Body of pancreas (tissue), 4 donors: ENCODE results near the gene FAM3D. TPM values are rescaled to one million over a fixed set of nuclear protein-coding genes. Genes with fewer than 3 reads are reported as not detected.

Experiments used
- ATAC-seq: fragments of 150-250 bp; one replicate; pipeline ENCODE4 v1.9.1; 2016
- DNase-seq, 4 donors: peaks; one replicate each; pipeline ENCODE4 v3.0.0-alpha.2; 2019
- H3K27ac ChIP-seq, 4 donors: fragments of 200-600 bp; sonication (generic); 1 replicate in 3 of 4; 2 replicates in 1 of 4; pipeline versions ENCODE4 v1.5.1 to v1.6.1; 2016 to 2019; ENCODE audit warnings: mild to moderate bottlenecking in 1 of 4, mixed read lengths in 1 of 4, moderate library complexity in 1 of 4
- H3K27me3 ChIP-seq, 2 donors: fragments of 200-600 bp; sonication (generic); one replicate each; pipeline ENCODE4 v1.6.0; 2016; ENCODE audit warnings: mild to moderate bottlenecking in 1 of 2
- H3K36me3 ChIP-seq, 2 donors: fragments of 200-600 bp; sonication (generic); replicated peaks in 1 of 2; 2 replicates each; pipeline ENCODE4 v1.5.1; 2016; ENCODE audit warnings: low read depth in 2 of 2; ENCODE audit not compliant: insufficient read depth in 1 of 2
- H3K4me1 ChIP-seq: fragments of 200-600 bp; sonication (generic); one replicate; pipeline ENCODE4 v1.6.0; 2016
- H3K4me3 ChIP-seq, 2 donors: fragments of 200-600 bp; sonication (generic); 1 replicate in 1 of 2; 2 replicates in 1 of 2; pipeline ENCODE4 v1.5.1; 2016 to 2019
- H3K9me3 ChIP-seq, 3 donors: fragments of 200-600 bp; sonication (generic); 1 replicate in 2 of 3; 2 replicates in 1 of 3; pipeline ENCODE4 v1.5.1; 2016
- POLR2A ChIP-seq, 3 donors: fragments of 450-650 bp; IDR thresholded peaks; one replicate each; pipeline ENCODE4 v1.6.1; 2016; ENCODE audit warnings: antibody characterized with exemption in 3 of 3, mild to moderate bottlenecking in 2 of 3
- WGBS, 2 donors: methylation state at CpG; one replicate each; pipeline ENCODE4 v1.1.5; 2017; 5-methylcytosine and 5-hydroxymethylcytosine counted together
- intact Hi-C: fragments of 100-400 bp; cut with DNase I; formaldehyde crosslinking; loops from one replicate; pipeline ENCODE4 v1.15.1; 2023
- total RNA-seq, 2 donors: library from RNA; depleted of rRNA; stranded (reverse); fragments of >200 nt; gene quantifications; one replicate each; pipeline ENCODE4 v1.1.0, GENCODE V29; 2016
- TF ChIP-seq, protein P1 (sequence below), 7 experiments: fragments of 450-650 bp in 4 of 7; fragments of 200-600 bp in 3 of 7; sonication (generic) in 3 of 7; IDR thresholded peaks; one replicate each; pipeline ENCODE4 v1.5.1; 2016 to 2019; ENCODE audit warnings: antibody characterized with exemption in 7 of 7

FAM3D gene
- total RNA-seq, 2 donors from 2014 or later = 1.8 TPM; not detected in 1

DNA sequence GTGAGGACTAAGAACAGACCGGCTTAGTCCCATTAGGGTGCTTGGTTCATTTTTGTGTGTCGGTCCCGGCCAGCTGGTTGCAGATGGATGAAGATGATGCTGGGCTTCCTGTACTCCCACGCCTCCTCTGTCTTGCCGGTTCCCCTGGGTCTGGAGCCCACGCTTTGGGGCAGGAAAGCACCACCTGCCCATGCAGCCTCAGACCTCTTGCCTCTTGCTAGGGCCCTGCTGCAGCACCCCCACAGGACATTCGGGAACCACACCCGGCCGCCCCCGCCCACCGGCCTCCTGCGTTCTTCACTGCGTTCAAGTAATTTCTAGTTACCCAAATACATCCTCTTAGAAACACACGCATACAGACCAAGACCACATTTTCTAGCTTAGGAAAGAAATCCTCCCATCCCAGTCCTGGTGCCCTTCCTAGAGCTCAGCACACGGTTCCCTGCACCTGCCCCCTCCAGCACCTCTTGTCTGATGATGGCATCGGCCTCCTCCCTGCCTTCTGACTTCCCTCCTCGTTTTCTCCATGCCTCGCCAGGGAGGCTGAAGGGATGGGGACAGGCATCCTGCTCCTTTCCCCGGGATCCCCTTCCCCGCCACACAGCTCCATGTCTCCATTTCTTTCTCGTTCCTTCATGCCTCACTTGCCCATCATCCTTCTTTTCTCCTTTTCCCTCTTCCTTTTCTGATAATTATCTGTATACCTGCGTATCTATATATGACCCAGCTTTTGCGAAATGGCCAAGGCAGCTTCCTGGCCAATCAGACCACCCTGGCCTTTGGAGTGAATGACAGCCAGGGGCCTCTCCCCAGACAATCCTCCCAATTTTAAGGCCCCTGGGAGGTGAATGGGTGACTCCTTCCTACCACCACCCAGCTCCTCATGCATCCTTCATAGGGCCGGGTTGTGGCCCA lies 30.9 kb downstream of the FAM3D start:
- WGBS, 2 donors = 73 to 78% methylated on average over 24 of the region's 24 CpGs
- no peak for DNase-seq
- Histone ChIP-seq H3K9me3 (no peaks in the 10 kb centered on the region), H3K27me3 (no peaks in the 10 kb centered on the region), H3K36me3 (no peaks in the 10 kb centered on the region), H3K4me1 (peaks cover 3% of the 10 kb centered on the region), H3K27ac (no peak overlapping the region), H3K4me3 (no peak overlapping the region)
- intact Hi-C loops = no loop called here
- no peak for TF ChIP-seq POLR2A (IDR thresholded peaks at IDR 0.05)
- TF ChIP-seq, protein P1, sequence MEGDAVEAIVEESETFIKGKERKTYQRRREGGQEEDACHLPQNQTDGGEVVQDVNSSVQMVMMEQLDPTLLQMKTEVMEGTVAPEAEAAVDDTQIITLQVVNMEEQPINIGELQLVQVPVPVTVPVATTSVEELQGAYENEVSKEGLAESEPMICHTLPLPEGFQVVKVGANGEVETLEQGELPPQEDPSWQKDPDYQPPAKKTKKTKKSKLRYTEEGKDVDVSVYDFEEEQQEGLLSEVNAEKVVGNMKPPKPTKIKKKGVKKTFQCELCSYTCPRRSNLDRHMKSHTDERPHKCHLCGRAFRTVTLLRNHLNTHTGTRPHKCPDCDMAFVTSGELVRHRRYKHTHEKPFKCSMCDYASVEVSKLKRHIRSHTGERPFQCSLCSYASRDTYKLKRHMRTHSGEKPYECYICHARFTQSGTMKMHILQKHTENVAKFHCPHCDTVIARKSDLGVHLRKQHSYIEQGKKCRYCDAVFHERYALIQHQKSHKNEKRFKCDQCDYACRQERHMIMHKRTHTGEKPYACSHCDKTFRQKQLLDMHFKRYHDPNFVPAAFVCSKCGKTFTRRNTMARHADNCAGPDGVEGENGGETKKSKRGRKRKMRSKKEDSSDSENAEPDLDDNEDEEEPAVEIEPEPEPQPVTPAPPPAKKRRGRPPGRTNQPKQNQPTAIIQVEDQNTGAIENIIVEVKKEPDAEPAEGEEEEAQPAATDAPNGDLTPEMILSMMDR (IDR thresholded peaks at IDR 0.05) = no peak
- no peak for ATAC-seq

DNA sequence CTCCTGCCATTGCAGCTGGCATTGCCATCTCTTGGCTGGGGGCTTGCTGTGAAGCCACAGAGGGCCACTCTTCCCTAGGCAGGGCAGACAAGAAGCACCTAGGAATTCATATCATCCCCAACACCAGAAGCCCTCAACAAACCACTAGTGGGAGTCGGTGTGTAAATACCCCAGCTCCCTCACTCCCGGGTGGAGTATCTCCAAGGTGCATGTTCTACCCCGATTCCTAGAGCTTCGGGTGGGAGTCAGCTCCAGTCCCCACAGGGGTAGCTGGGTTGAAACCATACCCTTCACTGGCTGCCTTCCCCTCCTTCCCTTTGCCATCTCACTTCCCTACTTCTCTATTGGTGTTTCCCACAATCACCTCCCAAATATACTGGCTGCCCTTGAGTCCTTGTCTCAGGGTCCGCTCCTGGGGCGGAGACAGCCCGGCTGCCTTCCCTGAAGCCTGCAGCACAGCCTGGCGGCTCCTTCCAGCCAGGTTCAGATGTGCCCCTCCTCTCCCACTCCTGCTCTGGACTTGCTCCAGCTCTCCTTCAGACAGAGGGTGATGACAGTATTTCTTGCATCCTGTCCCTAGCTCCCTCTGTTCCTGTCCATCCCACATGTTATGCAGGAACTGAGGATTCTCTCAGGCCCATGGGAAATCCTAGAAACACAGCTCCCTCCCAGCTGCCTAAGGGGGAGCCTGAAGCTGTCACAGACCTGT lies 33.3 kb downstream of the FAM3D start:
- WGBS, 2 donors = 83 to 86% methylated on average over 8 of the region's 8 CpGs
- DNase-seq (no peak), ATAC-seq (no peak)
- no peak overlapping the region for H3K27ac ChIP-seq
- H3K4me3 ChIP-seq = no peak overlapping the region
- H3K36me3 ChIP-seq = no peaks in the 10 kb centered on the region
- no peaks in the 10 kb centered on the region for H3K27me3 ChIP-seq
- intact Hi-C loops = loop anchor here (5.0 kb wide), 1 partner anchor 61 kb away; no protein-coding TSS in a partner anchor
- TF ChIP-seq, protein P1 (IDR thresholded peaks at IDR 0.05) = no peak
- no peak for TF ChIP-seq POLR2A (IDR thresholded peaks at IDR 0.05)
- no peaks in the 10 kb centered on the region for H3K9me3 ChIP-seq
- peaks cover 16% of the 10 kb centered on the region for H3K4me1 ChIP-seq

DNA sequence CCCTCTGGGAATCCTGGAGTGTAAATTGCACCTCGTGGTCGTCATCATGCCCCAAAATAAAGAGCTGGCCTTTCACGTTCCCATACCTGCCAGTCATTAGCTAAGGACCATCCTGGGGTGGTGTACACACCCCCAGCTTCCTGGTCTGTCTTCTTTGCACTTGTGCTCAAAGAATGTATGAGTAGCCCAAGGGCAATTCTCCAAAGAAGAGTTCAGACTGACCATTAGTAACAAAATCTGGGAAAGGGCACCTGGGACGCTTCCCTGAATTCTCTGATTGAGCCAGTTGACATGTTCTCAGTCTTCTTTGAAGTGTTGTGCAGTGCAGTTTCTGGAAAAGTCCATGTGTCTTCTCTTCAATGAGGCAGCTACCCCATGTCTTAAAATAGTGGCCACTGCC lies 34.8 kb downstream of the FAM3D start:
- Histone ChIP-seq H3K36me3 (no peaks in the 10 kb centered on the region), H3K27me3 (no peaks in the 10 kb centered on the region), H3K9me3 (no peaks in the 10 kb centered on the region), H3K4me3 (no peak overlapping the region), H3K4me1 (peaks cover 32% of the 10 kb centered on the region), H3K27ac (no peak overlapping the region)
- TF ChIP-seq, protein P1 (IDR thresholded peaks at IDR 0.05) = no peak
- no peak for TF ChIP-seq POLR2A (IDR thresholded peaks at IDR 0.05)
- WGBS, 2 donors = 42 to 43% methylated on average over 4 of the region's 4 CpGs
- intact Hi-C loops = loop anchor here (5.0 kb wide), 1 partner anchor 59 kb away; no protein-coding TSS in a partner anchor
- DNase-seq = no peak
- ATAC-seq = no peak

DNA sequence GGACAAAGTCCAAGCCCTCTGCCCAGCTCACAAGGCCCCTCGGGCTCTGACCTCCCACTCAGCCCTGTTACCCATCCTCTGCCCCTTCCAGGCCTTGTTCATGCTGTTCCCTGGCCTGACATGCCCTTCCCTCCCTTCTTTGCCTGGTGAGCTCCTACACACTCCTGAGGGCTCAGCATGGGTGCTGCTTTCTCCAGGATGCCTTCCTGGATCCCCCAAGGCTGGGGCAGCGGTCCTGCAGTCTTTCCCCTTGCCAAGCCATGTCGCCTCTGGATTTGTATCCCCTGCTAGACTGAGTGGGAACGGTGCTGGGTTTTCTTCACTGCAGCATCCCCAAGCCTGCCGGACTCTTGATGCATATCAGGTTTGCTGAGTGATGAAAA lies 35.9 kb downstream of the FAM3D start:
- ATAC-seq (no peak), DNase-seq (no peak)
- no peaks in the 10 kb centered on the region for H3K27me3 ChIP-seq
- H3K9me3 ChIP-seq = no peaks in the 10 kb centered on the region
- TF ChIP-seq, protein P1 (IDR thresholded peaks at IDR 0.05) = no peak
- no peak for TF ChIP-seq POLR2A (IDR thresholded peaks at IDR 0.05)
- H3K27ac ChIP-seq = no peak overlapping the region
- H3K4me1 ChIP-seq = peaks cover 42% of the 10 kb centered on the region
- WGBS, 2 donors = 48% methylated on average over 5 of the region's 5 CpGs
- intact Hi-C loops = loop anchor here (5.0 kb wide), 1 partner anchor 58 kb away; no protein-coding TSS in a partner anchor
- H3K36me3 ChIP-seq = no peaks in the 10 kb centered on the region
- no peak overlapping the region for H3K4me3 ChIP-seq
